ENCODE data around the gene MTERF4.

DNA sequence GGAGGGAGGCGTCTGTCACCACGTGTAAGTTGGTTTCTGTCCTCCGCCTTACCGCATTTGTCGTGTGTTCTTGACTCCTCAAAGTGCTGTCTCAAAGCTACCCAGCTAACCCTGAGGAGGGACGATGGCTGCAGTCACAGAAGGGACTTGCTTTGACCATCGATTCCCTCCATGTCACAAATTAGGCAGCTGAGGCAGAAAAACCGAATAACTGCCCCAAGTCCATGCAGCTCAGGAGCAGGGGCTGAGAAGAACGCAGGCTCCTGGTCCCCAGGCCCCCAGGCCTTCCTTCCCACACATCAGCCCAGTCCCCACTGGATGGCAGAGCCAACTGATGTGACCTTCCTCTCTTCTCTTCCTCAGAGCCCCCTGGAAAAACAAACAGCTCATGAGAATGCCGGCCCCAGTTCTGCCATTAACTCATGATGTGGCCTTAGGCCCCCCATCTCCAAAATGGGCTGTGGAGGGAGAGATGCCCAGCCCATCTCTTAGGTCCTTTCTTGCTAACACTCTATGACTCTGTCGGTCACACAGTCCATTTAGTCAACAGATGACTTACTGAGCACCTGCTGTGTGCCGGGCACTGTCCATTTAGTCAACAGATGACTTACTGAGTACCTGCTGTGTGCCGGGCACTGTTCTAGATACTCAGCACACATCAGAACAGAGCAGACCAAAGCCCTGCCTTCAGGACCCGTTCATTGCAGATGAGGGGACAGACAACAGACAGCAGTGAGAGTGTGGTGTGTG is 19.6 kb downstream of the MTERF4 start:
- TF ChIP-seq, protein P1, sequence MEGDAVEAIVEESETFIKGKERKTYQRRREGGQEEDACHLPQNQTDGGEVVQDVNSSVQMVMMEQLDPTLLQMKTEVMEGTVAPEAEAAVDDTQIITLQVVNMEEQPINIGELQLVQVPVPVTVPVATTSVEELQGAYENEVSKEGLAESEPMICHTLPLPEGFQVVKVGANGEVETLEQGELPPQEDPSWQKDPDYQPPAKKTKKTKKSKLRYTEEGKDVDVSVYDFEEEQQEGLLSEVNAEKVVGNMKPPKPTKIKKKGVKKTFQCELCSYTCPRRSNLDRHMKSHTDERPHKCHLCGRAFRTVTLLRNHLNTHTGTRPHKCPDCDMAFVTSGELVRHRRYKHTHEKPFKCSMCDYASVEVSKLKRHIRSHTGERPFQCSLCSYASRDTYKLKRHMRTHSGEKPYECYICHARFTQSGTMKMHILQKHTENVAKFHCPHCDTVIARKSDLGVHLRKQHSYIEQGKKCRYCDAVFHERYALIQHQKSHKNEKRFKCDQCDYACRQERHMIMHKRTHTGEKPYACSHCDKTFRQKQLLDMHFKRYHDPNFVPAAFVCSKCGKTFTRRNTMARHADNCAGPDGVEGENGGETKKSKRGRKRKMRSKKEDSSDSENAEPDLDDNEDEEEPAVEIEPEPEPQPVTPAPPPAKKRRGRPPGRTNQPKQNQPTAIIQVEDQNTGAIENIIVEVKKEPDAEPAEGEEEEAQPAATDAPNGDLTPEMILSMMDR (IDR thresholded peaks at IDR 0.05): no peak
- no peak for TF ChIP-seq POLR2AphosphoS5 (IDR thresholded peaks at IDR 0.05)
- no peak for TF ChIP-seq POLR2A (IDR thresholded peaks at IDR 0.05)

Measured in prostate gland (tissue), 2 donors.